GM18861 (cell line): ENCODE data around the gene LRRC75B.
"Not testable (repeated sequence)": the region's sequence is repeated elsewhere in the genome, so short reads cannot be mapped to it uniquely, and the experiment has no call there.

Source experiments
- ATAC-seq: cut with Tn5 transposase; IDR thresholded peaks from one replicate; pipeline ENCODE4 v1.9.1; 2021; ENCODE audit not compliant: unreplicated experiment

The LRRC75B gene

GRCh38 chr22:24555165-24556039 lies 37.5 kb downstream of the LRRC75B start, which contains the start of gene SNRPD3:
Gene SNRPD3 (plus strand): TSS chr22:24555999. CDS start chr22:24557675, 1,676 bp downstream.
- peak; percentile 49 for ATAC-seq

- ATAC-seq, result no peak
Measured at GRCh38 chr22:24554313-24555164, 38.3 kb downstream of the LRRC75B start, which contains the start of gene GUCD1. Gene GUCD1 (minus strand): TSS chr22:24555138. CDS start chr22:24554991, 147 bp downstream.

- no peak for ATAC-seq
Measured at GRCh38 chr22:24553597-24554312, 39.1 kb downstream of the LRRC75B start.

- ATAC-seq, result not testable (repeated sequence)
Measured at GRCh38 chr22:24552503-24553286, 40.2 kb downstream of the LRRC75B start.

GRCh38 chr22:24550902-24551435 lies 41.9 kb downstream of the LRRC75B start:
- no peak for ATAC-seq

- no peak for ATAC-seq
Measured at GRCh38 chr22:24550028-24550901, 42.6 kb downstream of the LRRC75B start.

- no peak for ATAC-seq
Measured at GRCh38 chr22:24548812-24549211, 44.1 kb downstream of the LRRC75B start.

GRCh38 chr22:24543679-24544243 lies 49.1 kb downstream of the LRRC75B start:
- no peak for ATAC-seq

GRCh38 chr22:24543185-24543601 lies 49.7 kb downstream of the LRRC75B start:
- no peak for ATAC-seq

GRCh38 chr22:24542641-24543040 lies 50.2 kb downstream of the LRRC75B start:
- ATAC-seq, result no peak

- ATAC-seq, result no peak
Measured at GRCh38 chr22:24541681-24542515, 51.0 kb downstream of the LRRC75B start.

- ATAC-seq, result no peak
Measured at GRCh38 chr22:24540470-24540869, 52.4 kb downstream of the LRRC75B start.

- no peak for ATAC-seq
Measured at GRCh38 chr22:24536089-24536488, 56.8 kb downstream of the LRRC75B start.
